ENCODE data around the gene FNDC3B.

DNA sequence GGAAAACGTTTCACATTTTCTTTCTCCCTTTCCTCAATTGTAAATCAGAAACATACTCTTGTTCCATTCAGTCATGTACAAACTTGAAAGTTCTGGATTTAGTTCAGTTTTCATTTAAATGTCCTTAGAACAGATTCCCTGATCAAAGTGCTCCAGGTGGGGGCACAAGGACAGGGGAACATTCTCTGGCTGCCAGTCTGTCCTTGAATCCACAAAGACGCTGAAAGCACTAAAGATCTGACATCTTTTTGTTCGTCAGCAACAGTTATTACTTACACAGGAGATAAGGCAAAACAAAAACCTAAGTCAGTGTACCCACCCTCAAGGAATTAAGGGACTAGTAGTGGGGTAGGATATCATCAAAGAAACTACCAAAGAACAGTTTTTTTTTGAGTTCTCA is 269.7 kb downstream of the FNDC3B start:
- TF ChIP-seq, protein P1, sequence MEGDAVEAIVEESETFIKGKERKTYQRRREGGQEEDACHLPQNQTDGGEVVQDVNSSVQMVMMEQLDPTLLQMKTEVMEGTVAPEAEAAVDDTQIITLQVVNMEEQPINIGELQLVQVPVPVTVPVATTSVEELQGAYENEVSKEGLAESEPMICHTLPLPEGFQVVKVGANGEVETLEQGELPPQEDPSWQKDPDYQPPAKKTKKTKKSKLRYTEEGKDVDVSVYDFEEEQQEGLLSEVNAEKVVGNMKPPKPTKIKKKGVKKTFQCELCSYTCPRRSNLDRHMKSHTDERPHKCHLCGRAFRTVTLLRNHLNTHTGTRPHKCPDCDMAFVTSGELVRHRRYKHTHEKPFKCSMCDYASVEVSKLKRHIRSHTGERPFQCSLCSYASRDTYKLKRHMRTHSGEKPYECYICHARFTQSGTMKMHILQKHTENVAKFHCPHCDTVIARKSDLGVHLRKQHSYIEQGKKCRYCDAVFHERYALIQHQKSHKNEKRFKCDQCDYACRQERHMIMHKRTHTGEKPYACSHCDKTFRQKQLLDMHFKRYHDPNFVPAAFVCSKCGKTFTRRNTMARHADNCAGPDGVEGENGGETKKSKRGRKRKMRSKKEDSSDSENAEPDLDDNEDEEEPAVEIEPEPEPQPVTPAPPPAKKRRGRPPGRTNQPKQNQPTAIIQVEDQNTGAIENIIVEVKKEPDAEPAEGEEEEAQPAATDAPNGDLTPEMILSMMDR (IDR thresholded peaks at IDR 0.05; ENCODE audit: extremely low read depth in 1 of 2, insufficient read depth in 1 of 2, low read depth in 1 of 2, low read length in 2 of 2), result no peak
- TF ChIP-seq EZH2 (IDR thresholded peaks at IDR 0.05; ENCODE audit: borderline replicate concordance, low read depth, low read length, severe bottlenecking) (no peak), POLR2A (IDR thresholded peaks at IDR 0.05; ENCODE audit: low read depth, low read length) (no peak), POLR2AphosphoS5 (IDR thresholded peaks at IDR 0.05; ENCODE audit: insufficient read depth, low read depth, low read length) (no peak)
